Sciatic nerve (tissue), 2 donors: Measurements from ENCODE around the gene PDHX. TPM values are rescaled to one million over a fixed set of nuclear protein-coding genes. Genes with fewer than 3 reads are reported as not detected.
"Not testable (repeated sequence)": the region's sequence is repeated elsewhere in the genome, so short reads cannot be mapped to it uniquely, and the experiment has no call there.

Experiments used
- ATAC-seq: fragments of 200-7000 bp; cut with Tn5 transposase; one replicate; pipeline ENCODE4 v1.9.1; 2020; ENCODE audit warnings: mild to moderate bottlenecking, moderate library complexity
- DNase-seq: peaks from one replicate; pipeline ENCODE4 v3.0.0-alpha.2; 2020; ENCODE audit warnings: low spot score
- intact Hi-C: fragments of 100-400 bp; cut with DNase I; formaldehyde crosslinking; loops from one replicate; pipeline ENCODE4 v1.14.2; 2022
- total RNA-seq: library from RNA; stranded (reverse); fragmentation: NEBNext Ultra II Directional; extraction: Animal tissue kit (Norgen Biotek cat#: 25700); gene quantifications from one replicate; pipeline ENCODE4 v1.2.1, GENCODE V29; 2021
- donor health status: DM: no; HTN: no; CAD: no.
- donor health status: DM: no; HTN: no; CAD: no.

Gene PDHX
- total RNA-seq = 37.0 TPM

DNA sequence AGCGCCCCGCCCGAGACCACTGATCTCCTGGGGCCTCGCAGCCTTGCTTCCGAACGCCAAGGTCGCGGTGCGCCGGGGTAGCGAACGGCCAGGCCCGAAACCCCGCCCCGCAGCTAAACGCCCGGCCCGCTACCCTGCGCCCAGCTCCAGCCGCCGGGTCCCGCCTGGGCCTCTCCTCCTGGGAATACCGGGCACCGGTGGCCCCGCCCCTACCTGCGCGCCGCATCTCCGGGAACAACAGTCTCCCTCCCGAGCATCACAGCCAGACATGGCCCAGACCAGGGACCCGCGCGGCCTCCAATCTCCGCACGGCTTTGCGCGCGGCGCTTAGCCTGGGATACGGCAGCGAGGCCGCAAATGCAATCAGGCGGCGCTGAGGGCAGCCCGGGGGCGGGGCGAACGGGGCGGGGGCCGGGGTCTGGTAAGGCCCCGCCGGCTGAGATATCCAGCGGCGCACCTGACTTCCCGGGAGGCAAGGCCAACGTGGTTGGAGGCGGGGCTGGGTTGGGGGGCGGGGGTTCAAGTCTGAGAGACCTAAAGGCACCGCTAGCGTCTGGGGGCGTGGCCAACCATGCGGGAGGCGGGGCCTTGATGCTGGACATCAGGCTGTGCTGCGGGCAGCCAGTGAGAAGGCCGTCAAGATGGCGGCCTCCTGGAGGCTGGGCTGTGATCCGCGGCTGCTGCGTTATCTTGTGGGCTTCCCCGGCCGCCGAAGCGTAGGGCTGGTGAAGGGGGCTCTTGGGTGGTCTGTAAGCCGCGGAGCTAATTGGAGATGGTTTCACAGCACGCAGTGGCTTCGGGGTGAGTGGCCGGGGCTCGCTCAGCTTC is at the start of gene PDHX, which contains the start of gene APIP:
PDHX (plus strand) TSS at position 604 of the 828 bp plus-strand sequence; CDS start at position 642, 38 bp downstream.
APIP (minus strand) TSS at position 365 of the 828 bp plus-strand sequence; CDS start at position 270, 95 bp downstream.
- DNase-seq (peak; percentile 99), ATAC-seq (peak; percentile 99)
- intact Hi-C loops = no loop called here

DNA sequence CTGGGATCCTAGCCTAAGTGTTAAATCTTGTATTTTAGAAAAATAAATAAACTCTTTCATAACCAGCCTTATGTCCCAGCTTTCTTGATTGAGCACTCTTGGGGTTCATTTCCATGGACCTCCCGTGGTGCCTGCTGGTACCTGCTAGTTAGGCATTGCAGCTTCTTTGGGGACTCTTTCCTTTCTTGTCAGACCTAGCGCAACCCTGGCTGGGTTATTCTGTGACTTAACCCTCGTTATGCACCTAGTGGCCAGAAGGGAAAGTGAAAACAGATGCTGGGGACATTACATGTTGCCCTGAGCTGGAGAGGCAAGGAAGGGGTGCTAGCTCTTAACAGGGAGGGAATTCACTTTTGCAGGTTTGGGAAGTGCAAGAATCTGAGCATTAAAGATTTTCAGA is 47.0 kb upstream of the PDHX start:
- ATAC-seq = no peak
- intact Hi-C loops = no loop called here
- DNase-seq = no peak

DNA sequence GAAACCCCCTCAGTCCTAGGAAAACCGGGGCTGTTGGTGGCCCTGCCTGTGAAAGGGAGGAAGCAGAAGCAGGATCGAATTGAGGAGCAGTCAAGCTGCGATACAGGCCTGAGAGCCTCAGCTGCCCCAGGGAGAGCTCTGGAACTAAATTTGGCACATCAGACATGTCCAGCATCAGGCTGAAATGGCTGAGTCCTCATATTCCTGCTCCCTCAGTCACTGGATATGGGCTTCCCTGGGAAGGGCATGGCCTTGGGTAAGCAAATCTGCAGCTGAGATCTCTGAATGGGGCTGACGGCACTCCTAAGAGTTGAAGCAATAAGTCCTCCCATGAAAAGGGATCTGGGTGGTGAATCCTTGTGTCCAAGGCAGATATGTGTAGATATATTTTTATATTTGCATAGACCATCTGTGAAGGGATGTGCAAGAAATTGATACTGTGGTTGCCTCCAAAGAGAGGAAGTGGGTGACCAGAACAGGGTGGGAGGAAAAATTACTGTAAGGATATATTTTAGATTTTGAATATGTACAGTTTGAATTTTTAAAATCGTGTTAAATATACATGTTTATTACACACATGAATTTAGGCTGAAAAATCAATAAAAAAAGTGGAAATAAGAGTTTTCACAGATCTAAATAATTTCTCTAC is 45.7 kb upstream of the PDHX start:
- ATAC-seq = no peak
- DNase-seq = no peak
- intact Hi-C loops = no loop called here

DNA sequence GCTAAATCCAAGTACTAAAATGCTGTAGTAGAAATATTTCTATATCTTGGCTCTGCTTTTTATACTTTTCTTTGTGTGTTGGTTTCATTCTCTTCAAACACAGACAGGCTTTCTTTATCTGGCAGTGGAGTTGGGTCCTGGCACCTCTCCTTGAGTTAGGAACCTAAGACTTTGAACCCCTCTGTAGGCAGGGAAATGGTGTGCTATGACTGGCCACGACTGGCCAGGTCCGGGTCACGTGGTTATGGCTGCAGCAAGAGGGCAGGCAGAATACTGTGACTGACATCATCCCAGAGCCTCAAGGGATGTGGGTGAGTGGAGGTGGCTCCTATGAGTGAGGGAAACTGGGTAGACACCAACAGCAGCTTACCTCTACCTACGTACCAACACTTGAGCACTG is 42.2 kb upstream of the PDHX start:
- intact Hi-C loops = no loop called here
- no peak for DNase-seq
- ATAC-seq = no peak

DNA sequence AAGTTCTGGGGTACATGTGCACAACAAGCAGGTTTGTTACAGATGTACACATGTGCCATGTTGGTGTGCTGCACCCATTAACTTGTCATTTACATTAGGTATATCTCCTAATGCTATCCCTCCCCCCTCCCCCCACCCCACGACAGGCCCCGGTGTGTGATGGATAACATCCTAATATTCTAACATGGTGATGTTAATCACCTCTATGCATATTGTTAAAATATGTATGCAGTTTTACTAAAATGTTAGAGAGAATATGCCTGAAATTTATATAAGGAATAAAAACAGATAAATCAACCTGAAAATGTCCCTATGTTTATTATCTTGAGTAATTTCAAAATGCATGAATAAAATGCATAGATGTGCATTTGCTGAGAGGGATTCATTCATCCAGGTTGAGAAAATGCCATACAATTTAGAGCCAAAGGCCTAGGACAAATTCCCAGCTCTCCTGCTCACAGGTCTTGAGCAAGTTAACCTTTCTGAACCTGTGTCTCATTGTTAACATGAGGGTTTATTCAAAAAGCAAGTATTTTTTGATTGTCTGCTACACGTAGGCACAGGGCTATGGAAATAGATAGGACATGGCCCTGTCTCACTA is 38.9 kb upstream of the PDHX start:
- intact Hi-C loops = no loop called here
- ATAC-seq (no peak), DNase-seq (no peak)

DNA sequence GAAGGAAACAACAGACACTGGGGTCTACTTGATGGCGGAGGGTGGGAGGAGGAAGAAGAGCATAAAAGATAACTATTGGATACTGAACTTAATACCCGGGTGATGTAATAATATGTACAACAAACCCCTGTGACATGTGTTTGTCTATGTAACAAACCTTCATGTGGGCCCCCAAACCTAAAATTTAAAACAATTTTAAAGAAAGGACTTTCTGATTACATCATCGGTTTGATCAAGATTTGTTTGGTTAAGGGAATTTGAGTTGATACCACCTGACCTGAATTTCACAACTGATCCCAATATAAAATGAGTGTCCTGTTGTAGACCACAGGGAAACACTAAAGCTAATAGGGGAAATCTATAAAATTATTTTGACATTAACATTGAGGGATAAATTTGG is 34.5 kb upstream of the PDHX start:
- intact Hi-C loops = loop anchor here (10.0 kb wide), 1 partner anchor 297 kb away; no protein-coding TSS in a partner anchor
- ATAC-seq = no peak
- DNase-seq = no peak

DNA sequence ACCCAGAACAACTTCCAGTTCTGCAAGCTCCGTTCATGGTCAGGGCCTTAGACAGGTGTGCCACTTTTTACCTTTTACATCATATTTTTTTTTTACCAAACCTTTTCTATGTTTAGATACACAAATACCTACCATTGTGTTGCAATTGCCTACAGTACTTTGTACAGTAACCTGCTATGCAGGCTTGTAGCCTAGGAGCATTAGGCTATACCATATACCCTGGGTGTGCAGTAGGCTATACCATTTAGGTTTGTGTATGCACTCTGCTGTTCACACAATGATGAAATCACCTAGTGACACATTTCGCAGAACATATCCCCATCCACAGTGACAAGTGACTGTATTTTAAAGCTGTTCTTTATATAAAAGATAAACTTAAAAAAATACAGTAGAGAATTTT is 29.8 kb upstream of the PDHX start:
- ATAC-seq (no peak), DNase-seq (no peak)
- intact Hi-C loops = loop anchor here (10.0 kb wide), 1 partner anchor 302 kb away; no protein-coding TSS in a partner anchor

DNA sequence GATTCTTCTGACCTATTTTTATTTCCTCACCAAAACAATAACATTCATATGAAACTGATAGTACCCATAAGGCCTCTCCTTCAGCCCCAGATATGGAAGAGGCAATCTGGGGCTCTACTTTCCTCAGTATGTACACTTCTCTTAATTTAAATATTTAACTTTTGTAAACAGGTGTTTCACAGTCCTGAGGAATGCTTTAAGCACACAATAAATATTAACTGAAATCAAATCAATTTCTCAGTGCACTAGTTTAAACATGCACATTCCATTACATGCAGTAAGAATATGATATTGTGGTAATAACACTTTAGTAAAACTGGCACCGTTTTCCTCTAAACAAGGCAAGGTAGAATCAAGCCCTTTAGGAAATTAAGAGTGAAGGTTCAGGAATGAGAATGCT is 29.2 kb upstream of the PDHX start:
- intact Hi-C loops = loop anchor here (10.0 kb wide), 1 partner anchor 302 kb away; no protein-coding TSS in a partner anchor
- no peak for ATAC-seq
- no peak for DNase-seq

DNA sequence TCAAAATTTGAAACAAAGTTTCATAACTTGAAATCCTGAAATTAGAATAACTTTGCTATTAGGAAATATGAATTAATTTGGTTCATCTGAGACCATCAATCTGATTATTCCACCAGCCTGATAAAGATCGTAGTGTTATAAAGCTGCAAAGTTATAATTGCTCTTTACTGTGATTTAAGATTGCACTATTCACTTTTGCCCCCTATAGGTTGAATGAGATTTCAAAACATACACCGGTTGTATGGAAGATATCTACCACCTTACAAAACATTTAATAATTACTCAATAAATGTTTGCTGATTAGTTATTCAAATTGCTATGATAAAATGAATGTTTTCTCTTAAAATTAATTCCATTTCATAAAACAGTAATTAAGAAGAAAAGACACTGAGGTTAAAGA is 26.3 kb upstream of the PDHX start:
- ATAC-seq = no peak
- no peak for DNase-seq
- intact Hi-C loops = no loop called here

DNA sequence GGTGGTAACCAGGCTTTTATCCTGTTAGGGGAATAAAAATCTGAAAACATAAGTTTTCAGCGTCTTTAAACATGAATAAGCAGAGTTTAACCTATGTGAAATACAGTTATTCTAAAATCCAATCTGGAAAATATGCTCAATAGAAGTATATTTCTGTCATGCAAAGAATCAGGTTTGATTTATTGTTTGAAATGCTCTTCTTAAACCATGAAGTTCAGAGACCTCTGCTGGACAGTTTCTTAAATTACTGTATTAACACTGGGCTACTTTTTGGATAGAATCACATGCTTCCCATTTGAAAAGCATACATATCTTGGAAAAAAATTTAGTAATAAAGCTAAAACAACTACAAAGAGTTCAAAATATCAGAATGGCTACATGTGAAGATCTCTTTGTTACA is 25.6 kb upstream of the PDHX start:
- DNase-seq (no peak), ATAC-seq (peak; percentile 51)
- intact Hi-C loops = no loop called here

DNA sequence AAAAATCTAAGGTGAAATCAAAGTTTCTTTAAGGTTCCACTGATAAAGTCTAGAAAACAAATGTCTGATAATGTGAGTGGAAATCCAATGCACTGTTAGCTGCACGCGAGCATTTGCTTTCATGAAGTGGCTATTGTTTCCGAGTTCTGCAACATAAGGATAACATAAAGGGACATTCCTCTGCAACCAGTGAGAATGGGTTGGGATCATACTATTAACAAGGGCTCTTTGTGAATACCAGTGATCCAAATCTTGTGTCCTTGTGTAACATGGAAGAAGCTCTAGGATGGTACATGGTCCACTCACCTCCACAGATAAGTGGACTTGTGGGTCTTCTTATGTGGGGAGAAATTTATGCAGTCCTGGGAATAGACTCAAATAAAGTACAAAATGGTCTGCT is 24.8 kb upstream of the PDHX start:
- intact Hi-C loops = no loop called here
- ATAC-seq = no peak
- no peak for DNase-seq

DNA sequence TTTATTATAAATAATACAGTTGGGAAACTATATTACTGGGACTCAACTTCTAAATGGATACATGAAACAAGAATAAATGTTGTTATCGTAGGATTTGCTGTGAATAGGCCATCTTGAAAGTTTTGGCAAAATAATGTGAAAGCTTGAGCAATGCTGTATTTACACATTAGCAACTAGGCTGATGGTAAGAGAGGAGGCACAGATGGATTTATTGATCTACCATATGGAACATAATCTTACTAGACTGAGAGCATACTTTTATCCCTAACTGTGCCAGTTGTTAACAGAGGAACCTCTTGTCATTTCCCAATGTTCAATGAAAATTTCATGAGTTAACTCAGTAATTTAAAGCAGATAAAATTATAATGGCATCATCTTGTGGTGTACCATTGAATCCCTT is 23.0 kb upstream of the PDHX start:
- intact Hi-C loops = no loop called here
- no peak for ATAC-seq
- no peak for DNase-seq

DNA sequence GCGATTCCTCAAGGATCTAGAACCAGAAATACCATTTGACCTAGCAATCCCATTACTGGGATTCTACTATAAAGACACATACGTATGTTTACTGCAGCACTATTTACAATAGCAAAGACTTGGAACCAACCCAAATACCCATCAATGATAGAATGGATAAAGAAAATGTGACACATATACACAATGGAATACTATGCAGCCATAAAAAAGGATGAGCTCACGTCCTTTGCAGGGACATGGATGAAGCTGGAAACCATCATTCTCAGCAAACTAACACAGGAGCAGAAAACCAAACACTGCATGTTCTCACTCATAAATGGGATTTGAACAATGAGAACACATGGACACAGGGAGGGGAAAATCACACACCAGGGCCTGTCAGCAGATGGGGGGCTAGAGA is 20.2 kb upstream of the PDHX start:
- DNase-seq, ATAC-seq, intact Hi-C loops: not testable (repeated sequence)

DNA sequence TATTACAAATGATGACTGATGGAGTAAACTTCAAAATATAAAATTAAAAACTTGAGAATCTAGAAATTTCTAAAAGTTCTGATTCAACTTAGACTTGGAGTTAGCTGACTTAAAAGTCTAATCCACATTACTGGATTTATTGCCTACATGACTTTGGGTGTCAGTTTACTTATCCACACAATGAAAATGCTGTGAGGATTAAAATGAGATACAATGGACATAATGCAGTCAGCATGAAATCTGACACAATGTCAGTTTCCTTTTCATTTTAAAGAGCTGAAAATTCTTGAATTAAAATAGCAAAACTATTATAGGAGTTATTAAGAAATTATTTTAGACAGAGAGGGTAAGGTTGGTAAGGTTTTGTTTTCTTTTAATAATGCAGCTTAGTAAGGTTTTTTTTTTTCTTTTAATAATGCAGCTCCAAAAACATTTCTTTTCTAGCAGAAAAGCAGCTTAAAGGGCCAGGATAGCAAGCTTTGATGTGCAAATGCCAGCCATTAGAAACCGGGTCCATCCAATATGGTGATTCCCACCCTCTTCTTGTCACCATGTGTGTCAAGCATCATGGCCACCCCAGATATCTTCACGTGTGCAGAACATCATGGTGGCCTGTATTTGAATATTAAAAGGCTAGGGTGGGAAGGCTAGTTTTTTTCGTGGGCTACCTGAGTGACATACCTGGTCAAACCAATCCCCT is 19.1 kb upstream of the PDHX start:
- intact Hi-C loops = no loop called here
- DNase-seq = no peak
- no peak for ATAC-seq

DNA sequence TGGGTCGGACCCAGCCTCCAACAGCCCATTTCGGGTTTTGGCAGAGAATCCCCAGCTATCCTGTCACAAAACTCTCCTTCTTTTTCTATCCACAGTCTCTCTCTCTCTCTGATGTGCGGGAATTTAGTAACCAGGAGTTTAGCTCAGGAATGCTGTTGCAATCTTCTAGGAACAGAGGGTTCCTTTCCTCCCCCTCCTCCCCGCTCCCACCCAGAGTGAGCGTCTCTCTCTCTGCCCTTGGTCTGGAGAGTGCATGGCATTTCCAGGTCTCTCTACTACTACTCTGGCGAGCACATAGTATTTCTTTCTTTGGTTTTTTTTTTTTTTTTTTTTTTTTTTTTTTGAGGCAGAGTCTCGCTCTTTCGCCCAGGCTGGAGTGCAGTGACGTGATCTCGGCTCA is 17.9 kb upstream of the PDHX start:
- intact Hi-C loops = no loop called here
- ATAC-seq (no peak), DNase-seq (no peak)

DNA sequence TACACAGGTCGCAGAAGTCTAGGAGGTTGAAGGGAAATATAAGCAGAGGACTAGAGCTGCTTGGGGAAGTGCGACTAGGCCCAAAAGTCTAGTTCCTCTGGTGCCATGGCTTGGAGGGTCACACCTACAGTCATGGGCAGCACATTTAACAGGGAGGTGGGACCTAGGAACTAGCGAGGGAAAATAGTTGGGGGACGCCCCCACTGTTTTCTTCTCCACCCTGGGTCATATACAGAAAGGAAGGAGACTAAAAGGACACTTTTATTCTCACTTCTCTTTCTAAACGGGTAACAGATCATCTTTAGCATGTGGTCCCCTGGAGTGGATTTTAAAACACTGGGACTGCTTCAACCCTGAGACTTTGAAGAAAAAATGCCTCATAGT is 16.8 kb upstream of the PDHX start:
- intact Hi-C loops = no loop called here
- no peak for ATAC-seq

DNA sequence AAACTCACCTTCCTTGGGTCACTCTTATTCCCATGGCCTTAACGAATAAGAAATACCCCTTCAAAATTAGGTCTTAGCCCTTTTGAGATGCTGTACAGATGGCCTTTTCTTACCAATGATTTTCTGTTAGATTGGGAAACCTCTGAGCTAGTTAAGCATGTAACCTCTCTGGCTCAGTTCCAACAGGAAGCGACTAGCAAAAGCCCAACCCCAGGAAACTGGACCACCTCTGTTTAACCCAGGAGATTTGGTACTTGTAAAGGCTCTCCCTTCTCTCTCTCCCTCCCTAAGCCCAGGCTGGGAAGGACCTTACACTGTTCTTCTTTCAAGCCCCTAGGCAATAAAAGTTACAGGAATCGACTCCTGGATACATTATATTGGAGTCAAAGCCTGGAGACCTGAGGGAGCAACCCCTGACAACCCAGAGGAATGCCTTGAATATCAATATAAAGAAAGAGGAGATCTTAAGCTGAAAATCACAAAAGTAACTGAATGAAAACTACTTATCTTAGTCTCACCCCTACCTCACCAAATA is 11.9 kb upstream of the PDHX start:
- intact Hi-C loops = no loop called here
- ATAC-seq (no peak), DNase-seq (no peak)

More for the DNA sequence above, 16.8 kb upstream of the PDHX start:
- no peak for DNase-seq

DNA sequence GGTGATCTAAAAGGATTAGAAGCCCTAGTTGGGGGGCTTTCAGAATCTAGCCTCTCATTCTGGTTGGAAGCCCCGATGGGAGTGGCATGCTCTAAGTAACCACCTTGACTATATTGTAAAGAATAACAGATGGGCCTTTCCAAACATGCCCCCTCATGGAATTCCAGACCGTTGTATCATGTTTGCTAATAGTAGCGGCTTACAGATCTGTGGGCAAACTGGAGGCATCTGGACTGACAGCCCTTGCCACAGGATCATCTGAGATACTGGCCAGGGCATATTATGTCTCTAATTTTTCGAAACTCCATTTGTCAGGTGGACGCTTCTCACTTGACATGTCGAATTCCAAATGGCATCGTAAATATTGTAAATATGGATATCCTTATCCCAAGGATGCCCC is 10.8 kb upstream of the PDHX start:
- intact Hi-C loops = no loop called here

DNA sequence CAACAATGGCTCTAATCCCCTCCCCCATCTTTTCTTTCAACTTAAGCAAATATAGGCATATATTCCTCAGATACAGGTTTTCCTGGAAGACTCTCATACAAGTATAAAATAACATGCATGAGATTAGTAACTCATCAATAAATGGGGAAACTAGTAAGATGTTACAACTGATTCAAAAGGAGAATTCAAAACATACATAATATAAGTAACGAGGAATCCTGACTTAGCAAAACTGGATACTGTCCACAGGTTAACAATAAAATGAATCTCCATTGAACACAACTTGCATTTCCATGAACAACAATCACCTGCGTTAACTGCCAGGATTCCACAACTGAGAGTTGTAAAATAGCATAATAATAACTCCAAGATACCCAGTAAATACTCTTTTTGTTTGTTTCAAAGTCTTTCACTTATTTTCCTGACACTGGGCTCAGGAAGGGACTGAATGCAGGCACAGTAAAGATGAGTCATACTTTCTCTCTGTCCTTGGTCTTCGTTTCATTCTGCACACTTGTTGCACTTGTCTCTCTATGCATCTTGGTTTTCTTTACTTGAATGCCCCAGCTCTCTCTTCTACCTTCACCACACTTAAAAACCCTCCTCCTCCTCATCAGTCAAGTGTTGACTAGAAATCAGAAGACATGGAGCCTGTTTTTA is 8.4 kb upstream of the PDHX start:
- ATAC-seq (no peak), DNase-seq (no peak)
- intact Hi-C loops = no loop called here

More for the DNA sequence above, 10.8 kb upstream of the PDHX start:
- ATAC-seq (no peak), DNase-seq (no peak)
